Measurements from ENCODE around the gene CEACAM19. TPM values are rescaled to one million over a fixed set of nuclear protein-coding genes. Genes with fewer than 3 reads are reported as not detected.
"Not testable (repeated sequence)": the region's sequence is repeated elsewhere in the genome, so short reads cannot be mapped to it uniquely, and the experiment has no call there.

The CEACAM19 gene
- total RNA-seq, 1 donor from 2014 or later, result 1.2 TPM

- no peak for DNase-seq (ENCODE audit: low read depth in 2 of 2)
Measured at GRCh38 chr19:44700547-44700946, 29.3 kb downstream of the CEACAM19 start.

- no peak for DNase-seq (ENCODE audit: low read depth in 2 of 2)
Measured at GRCh38 chr19:44701228-44701627, 29.9 kb downstream of the CEACAM19 start.

DNA sequence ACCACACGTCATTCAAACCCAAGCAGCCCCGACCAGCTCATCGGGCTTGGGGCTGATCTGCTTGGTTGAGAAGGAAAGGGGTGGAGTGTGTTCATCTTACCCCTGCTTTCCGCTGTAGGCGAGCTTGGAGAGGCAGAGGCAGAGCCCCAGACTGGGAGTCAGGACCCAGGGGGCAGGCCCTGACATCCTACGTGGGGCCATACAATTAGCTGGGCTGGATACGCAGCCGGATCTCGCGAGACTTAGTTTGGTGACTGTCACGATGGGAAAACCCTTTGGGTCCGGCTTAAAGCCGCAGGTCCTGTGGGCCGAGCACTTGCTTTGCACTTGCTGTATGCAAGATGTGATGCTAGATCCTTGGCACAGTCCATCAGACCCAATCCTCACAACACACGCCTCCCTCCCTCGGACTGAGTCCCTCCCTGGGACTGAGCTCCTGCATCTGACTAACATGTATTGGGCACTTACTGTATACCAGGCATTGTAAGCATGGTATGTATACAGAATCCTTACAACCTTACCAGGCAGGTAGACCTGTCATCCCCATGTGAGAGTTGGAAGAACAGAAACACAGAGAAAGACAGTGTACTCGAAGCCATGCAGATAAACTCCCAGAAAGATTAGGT lies 31.4 kb downstream of the CEACAM19 start:
- DNase-seq (ENCODE audit: low read depth in 2 of 2), result no peak

DNA sequence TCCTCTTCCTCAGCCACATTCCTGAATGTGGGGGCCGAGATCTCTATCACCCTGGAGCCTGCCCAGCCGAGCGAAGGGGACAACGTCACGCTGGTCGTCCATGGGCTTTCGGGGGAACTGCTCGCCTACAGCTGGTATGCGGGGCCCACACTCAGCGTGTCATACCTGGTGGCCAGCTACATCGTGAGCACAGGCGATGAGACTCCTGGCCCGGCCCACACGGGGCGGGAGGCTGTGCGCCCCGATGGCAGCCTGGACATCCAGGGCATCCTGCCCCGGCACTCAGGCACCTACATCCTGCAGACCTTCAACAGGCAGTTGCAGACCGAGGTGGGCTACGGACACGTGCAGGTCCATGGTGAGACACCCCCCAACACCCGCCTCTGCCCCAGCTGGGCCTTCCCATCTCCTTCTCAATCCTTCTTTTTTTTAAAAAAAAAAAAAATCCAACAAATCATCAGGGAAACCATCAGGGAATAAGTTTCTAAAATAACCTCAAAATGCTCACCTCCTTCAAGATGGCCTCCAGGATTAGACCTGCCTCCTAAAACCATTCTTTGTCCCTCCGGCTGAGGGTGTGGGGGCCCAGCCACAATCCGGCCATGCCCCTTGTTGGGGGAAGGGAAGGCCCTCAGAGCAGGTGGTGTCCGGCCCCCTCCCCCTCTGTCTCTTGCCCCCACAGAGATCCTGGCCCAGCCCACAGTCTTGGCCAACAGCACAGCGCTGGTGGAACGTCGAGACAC lies 32.2 kb downstream of the CEACAM19 start:
- DNase-seq (ENCODE audit: low read depth in 2 of 2), result no peak

- no peak for DNase-seq (ENCODE audit: low read depth in 2 of 2)
Measured at GRCh38 chr19:44704982-44705381, 33.7 kb downstream of the CEACAM19 start.

DNA sequence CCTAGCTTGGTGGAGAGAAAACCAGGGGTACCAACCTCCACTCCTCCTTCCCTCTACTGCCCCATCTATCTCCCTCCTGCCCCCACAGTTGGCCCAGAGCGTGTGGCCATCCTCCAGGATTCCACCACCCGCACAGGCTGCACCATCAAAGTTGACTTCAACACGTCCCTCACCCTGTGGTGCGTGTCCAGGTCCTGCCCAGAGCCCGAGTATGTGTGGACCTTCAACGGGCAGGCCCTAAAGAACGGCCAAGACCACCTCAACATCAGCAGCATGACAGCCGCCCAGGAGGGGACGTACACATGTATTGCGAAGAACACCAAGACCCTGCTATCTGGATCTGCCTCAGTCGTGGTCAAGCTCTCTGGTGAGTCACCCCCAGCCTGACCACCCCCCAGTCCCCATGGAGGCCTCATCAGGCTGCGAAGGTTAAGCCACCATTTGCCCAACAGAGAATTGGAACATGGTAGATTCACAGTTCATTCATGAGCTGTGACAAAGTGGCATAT lies 34.3 kb downstream of the CEACAM19 start:
- no peak for DNase-seq (ENCODE audit: low read depth in 2 of 2)

DNA sequence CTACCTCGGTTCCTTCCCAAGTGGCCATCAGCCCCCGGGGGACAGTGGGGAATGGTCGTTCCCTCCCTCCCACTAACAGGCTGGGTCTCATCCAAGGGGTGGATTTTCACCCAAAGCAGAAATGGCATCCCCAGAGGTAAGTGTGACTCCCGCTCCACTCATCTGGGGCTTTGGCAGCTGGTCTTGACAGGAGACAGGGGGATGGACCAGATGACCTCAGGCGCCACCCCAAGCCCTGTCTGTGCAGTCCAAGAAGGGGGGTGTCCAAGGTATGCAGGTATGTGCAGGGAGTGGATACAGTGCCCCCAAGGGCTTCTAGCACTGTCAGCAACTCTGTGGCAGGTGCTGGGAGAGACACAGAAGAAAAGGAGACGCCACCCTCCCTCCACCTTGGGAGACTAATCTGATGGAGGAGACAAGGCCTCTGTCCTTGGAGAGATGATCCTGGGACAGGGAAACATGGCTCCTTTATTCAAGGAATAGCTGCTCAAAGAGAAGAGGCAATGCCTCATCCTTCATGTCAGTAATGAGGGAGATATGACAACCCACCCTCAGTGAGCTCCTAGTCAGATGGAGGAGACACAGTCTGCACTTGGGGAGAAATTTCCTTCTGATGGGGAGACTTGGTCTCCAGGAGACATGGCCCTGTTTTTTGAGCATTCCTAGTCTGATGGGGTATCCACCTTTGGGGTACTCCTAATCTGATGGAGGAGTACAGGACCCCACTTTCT lies 35.4 kb downstream of the CEACAM19 start:
- DNase-seq (ENCODE audit: low read depth in 2 of 2), result no peak

- DNase-seq (ENCODE audit: low read depth in 2 of 2), result no peak
Measured at GRCh38 chr19:44707794-44708193, 36.5 kb downstream of the CEACAM19 start.

GRCh38 chr19:44708940-44709339 lies 37.7 kb downstream of the CEACAM19 start:
- DNase-seq (ENCODE audit: low read depth in 2 of 2), result no peak

DNA sequence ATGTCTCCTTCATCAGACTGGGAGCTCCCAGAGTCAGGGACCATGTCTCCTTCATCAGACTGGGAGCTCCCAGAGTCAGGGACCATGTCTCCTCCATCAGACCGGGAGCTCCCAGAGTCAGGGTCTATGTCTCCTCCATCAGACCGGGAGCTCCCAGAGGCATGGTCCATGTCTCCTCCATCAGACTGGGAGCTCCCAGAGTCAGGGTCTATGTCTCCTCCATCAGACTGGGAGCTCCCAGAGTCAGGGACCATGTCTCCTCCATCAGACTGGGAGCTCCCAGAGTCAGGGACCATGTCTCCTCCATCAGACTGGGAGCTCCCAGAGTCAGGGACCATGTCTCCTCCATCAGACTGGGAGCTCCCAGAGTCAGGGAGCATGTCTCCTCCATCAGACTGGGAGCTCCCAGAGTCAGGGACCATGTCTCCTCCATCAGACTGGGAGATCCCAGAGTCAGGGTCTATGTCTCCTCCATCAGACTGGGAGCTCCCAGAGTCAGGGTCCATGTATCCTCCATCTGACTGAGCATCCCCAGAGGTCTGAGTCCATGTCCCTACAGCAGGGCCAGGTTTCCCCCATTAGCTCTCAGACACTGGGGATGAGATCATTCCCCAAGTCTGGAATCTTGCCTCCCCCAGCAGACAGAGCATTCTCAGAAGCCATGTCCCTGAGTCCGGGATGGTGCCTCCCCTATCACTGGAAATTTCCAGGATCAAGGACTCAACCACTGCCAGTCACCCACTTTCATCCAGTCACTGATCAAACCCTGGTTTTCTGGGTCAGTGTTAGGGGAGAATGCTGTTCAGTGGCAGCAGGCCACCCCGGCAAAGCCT lies 38.4 kb downstream of the CEACAM19 start:
- DNase-seq (ENCODE audit: low read depth in 2 of 2), result not testable (repeated sequence)

DNA sequence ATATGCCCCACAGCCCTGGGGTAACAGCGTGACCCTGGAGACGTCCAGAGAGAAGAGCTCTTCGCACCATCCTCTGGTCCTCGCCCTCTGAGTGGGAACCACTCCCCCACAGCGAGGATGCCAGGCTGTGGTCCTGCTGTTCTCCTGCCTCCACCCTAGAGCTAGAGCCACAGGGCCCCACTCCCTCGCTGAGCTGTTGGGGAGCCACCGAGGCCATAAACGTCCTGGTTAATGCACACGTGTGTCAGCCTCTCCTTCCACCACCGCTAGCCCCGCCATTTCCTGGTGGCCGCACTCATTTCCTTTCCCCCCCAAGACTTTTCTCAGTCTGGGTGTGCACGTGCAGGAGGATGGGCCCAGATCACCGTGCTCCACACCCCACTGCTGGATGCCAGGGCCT lies 39.2 kb downstream of the CEACAM19 start:
- DNase-seq (ENCODE audit: low read depth in 2 of 2), result peak in 1 of 2 donors; percentile 37

GRCh38 chr19:44712864-44713515 lies 41.7 kb downstream of the CEACAM19 start:
- no peak for DNase-seq (ENCODE audit: low read depth in 2 of 2)

- DNase-seq (ENCODE audit: low read depth in 2 of 2), result no peak
Measured at GRCh38 chr19:44714597-44715169, 43.4 kb downstream of the CEACAM19 start.

- DNase-seq (ENCODE audit: low read depth in 2 of 2), result no peak
Measured at GRCh38 chr19:44717603-44718002, 46.3 kb downstream of the CEACAM19 start.

GRCh38 chr19:44718441-44719261 lies 47.4 kb downstream of the CEACAM19 start:
- peak; percentile 96 to 97 for DNase-seq (ENCODE audit: low read depth in 2 of 2)

- DNase-seq (ENCODE audit: low read depth in 2 of 2), result peak in 1 of 2 donors; percentile 33
Measured at GRCh38 chr19:44719262-44719701, 48.0 kb downstream of the CEACAM19 start.

GRCh38 chr19:44720396-44720795 lies 49.1 kb downstream of the CEACAM19 start:
- not testable (repeated sequence) for DNase-seq (ENCODE audit: low read depth in 2 of 2)

DNA sequence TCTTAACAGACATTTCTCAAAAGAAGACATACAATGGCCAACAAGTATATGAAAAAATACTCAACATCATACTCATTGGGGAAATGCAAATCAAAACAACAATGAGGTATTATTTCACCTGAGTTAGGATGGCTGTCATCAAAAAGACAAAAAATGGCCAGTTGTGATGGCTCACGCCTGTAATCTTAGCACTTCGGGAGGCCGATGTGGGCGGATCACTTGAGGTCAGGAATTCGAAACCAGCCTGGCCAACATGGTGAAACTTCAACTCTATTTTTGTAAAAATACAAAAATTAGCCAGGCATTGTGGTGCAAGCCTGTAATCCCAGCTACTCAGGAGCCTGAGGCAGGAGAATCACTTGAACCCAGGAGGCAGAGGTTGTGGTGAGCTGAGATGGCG lies 49.7 kb downstream of the CEACAM19 start:
- no peak for DNase-seq (ENCODE audit: low read depth in 2 of 2)

GRCh38 chr19:44721369-44721768 lies 50.1 kb downstream of the CEACAM19 start:
- DNase-seq (ENCODE audit: low read depth in 2 of 2), result not testable (repeated sequence)

All from lung microvascular endothelial cell (primary cell).